ENCODE data around the gene WNT5B.

Gene WNT5B

DNA sequence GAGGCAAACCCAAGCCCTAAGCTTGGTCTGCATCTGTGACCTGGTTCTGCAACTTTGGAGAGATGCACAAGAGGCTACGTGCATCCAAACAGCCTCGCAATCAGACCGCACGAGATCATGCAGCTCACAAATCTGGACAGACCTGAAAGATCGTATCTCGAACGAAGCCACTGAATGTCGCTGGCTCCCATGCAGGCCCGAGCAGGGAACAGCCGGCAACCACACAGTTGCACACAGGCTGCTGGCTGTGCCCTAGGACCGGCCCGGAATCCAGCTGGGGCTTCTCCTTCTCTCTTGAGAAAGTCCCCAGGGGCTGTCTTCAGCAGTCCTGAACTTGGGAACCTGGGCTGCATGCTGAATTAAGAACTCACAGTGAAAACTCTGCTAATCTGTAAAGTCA is 27.9 kb downstream of the WNT5B start:
- no peak for DNase-seq

DNA sequence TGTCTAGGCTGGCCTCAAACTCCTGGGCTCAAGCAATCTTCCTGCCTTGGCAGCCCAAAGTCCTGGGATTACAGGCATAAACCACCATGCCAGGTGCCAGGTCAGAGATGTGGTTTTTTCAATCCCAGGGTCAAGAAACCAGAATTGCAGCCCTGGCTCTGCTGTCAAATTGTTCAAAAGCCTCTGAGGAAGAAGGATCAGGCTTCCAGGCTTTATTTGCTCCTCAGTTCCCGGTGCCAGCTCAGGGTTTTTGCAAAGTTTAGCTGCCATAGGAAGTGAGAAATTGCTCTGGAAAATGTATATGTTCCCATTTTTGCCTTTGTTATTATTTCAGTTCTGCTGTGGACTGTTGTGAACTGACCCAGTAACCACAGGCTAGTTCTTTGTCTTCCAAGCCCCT is 28.7 kb downstream of the WNT5B start:
- no peak for DNase-seq

GRCh38 chr12:1660304-1661187 is 31.5 kb downstream of the WNT5B start:
- DNase-seq: no peak

DNA sequence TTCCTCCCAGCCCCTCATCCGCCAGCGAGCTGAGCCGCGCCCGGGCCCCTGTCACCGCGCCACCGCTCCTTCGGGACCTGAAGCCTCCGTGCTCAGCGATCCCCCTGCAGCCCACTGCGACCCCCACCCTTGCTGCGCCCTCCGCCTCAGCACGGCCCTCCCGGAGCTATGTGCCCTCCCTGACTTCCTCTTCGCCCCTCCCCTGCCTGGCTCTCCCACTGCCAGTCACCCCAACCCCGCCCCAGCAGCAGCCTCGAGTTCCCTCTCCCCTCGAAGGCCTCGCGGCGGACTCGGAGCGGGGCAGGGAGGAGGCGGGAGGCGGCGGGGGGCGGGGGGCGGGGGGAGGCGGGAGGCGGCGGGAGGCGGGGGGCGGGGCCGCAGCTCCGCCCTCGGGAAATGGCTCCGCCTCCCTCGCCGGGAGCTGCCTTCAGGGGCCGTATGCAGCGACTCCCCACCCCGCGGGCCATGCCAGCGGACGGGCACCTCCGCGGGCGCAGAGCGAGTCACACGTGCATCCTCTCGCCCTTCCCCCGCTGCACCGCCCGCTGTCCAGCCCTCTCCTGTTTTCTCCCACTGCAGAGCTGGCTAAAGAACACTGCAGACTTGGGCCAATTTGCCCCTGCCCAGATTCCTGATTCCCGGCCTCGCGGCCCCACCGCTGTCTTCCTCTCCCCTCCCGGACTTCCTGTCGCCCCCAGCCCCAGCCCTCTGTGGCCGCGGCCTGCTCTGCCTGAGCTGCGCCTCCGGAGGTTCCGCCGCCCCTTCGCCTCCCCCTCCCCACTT is 32.7 kb downstream of the WNT5B start:
- DNase-seq: peak; percentile 84 to 92

- no peak for DNase-seq
These were observed 33.9 kb downstream of the WNT5B start for GRCh38 chr12:1662761-1663439.

GRCh38 chr12:1663440-1664132 is 34.6 kb downstream of the WNT5B start:
- DNase-seq: no peak

DNA sequence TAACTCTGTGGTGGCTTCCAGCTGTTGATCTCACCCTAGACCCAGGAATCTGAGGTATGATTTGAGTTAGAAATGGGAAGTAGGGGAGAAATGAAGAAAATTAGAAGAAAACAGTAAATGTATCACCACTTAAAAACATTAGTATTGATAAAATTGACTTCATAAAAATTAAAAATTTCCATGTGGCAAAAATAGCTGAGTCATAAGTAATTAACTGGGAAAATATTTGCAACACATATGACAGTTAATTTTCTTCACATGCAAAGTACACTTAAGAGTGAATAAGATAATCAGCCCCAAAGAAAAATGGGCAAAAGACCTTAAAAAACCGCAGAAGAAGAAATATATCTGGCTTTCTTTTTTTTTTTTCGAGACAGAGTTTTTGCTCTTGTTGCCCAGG is 36.3 kb downstream of the WNT5B start:
- DNase-seq: no peak

DNA sequence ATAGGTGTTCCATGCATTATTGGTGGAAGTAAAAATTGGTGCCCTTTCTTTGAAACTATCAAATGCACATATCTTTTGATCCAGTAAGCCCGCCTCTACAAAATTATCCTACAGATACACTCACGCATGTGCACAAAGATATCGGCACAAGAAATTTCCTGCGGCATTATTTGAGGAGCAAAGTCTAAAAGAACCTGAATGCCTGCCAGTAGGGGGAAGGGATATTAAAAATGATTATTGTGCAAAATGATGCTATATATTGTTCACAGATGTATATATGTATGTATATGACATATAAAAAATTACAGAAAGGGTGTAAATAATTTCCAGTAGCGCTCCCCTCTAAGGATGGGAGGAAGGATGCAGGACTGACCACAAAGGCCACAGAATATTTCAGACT is 37.2 kb downstream of the WNT5B start:
- no peak for DNase-seq

DNA sequence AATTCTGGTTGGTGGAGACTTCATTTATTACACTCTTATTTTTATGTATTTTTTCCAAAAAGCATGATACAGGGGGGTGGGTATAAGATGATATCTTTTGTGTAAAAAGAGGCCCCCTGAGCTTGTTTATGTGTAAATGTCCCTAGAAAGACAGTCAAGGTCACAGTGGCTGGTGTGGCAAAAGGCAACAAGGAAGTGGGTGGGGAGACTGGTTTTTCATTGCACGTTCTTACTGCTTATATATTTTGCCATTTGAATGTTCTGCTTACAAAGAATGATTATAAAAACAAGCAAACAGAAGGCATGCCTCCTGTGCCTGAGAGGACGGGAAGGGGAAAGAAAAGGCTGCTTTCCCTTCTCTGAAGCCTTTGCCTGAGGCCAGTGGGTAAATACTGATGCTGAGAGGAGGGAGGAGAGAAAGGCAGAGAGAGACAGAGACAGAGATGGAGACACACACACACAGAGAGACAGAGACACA is 37.7 kb downstream of the WNT5B start:
- DNase-seq: no peak

- no peak for DNase-seq
These were observed 40.0 kb downstream of the WNT5B start for GRCh38 chr12:1668833-1669543.

GRCh38 chr12:1670358-1671268 is 41.6 kb downstream of the WNT5B start:
- no peak for DNase-seq

- DNase-seq: no peak
These were observed 47.0 kb downstream of the WNT5B start for GRCh38 chr12:1676043-1676442.

GRCh38 chr12:1680804-1681492 is 51.9 kb downstream of the WNT5B start:
- DNase-seq: no peak

- DNase-seq: no peak
These were observed 52.4 kb downstream of the WNT5B start for GRCh38 chr12:1681493-1681807.

GRCh38 chr12:1688086-1688710 is 59.2 kb downstream of the WNT5B start:
- no peak for DNase-seq

DNA sequence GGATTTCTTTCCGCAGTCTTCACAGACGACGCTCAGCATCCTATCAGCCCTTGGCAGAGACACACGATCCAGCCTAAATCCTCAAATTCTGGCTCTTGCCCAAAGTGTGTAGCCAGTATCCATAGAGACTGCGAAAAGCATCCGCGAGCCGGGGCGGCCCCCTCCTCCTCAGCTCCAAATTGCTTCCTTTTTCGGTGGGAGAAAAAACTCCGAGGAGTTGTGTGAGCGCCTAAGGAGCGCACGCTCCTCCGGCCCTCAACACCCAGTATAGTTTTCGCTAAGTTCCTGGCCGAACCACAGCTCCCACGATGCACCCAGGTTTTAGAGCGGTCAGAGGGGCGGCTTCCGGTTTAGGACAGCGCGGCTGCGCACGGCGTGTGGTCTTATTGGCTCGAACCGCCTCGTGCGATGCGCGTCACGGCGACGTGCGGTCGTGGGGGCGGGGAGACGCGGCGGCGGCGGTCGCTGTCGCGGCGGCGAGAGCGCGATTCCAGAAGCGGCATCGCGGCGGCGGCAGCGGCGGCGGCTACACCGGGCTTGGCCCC is 61.6 kb downstream of the WNT5B start, which contains the start of gene ADIPOR2:
Gene ADIPOR2, plus strand, starts transcription at position 493 of the 545 bp plus-strand sequence. CDS start 63,274 bp downstream, outside the sequence.
- DNase-seq: peak; percentile 92 to 97

- DNase-seq: peak in 1 of 2 experiments; percentile 57
These were observed 62.3 kb downstream of the WNT5B start for GRCh38 chr12:1691123-1692007.

DNA sequence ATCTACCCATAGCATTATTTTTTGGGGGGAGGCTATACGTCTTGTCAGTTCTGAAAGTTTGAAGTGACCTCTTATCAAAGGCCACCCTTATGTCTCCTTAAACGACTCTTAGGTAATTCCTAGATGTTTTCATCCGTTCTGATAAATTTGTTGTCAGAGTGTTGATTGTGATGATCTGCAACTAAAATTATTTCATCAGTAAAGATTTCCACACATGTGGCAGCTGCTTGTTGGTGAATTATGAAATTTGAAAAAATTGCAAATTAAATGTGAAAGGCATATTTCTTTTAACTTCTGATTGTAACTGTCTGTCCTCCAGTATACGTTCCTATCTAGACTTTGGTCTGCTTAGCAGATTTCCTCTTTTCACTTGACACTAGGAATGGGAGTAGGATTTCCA is 63.2 kb downstream of the WNT5B start:
- no peak for DNase-seq

Measured in SW 1271 (cell line).